Parathyroid adenoma (tissue), 2 donors: ENCODE data around the gene CXCL9.

Experiments used
- H2AFZ ChIP-seq: fragments of 300-600 bp; sonication (generic); one replicate; pipeline ENCODE4 v1.7.0; 2017; ENCODE audit warnings: antibody characterized with exemption, mild to moderate bottlenecking
- H3K27ac ChIP-seq: fragments of 300-600 bp; sonication (generic); one replicate; pipeline ENCODE4 v1.7.0; 2017
- H3K27me3 ChIP-seq: fragments of 300-600 bp; sonication (generic); one replicate; pipeline ENCODE4 v1.7.0; 2017; ENCODE audit warnings: low read length; ENCODE audit not compliant: control insufficient read depth, insufficient read depth
- H3K36me3 ChIP-seq: fragments of 300-600 bp; sonication (generic); one replicate; pipeline ENCODE4 v1.7.0; 2017; ENCODE audit warnings: low read length; ENCODE audit not compliant: control insufficient read depth, insufficient read depth
- H3K4me1 ChIP-seq: fragments of 300-600 bp; sonication (generic); one replicate; pipeline ENCODE4 v1.7.0; 2017; ENCODE audit warnings: control low read depth
- H3K4me2 ChIP-seq: fragments of 300-600 bp; sonication (generic); one replicate; pipeline ENCODE4 v1.7.0; 2017; ENCODE audit warnings: low read length
- H3K4me3 ChIP-seq: fragments of 300-600 bp; sonication (generic); one replicate; pipeline ENCODE4 v1.7.0; 2017; ENCODE audit warnings: low read depth, low read length
- H3K79me2 ChIP-seq: fragments of 300-600 bp; sonication (generic); one replicate; pipeline ENCODE4 v1.7.0; 2017; ENCODE audit warnings: control low read depth
- H3K9ac ChIP-seq: fragments of 300-600 bp; sonication (generic); one replicate; pipeline ENCODE4 v1.7.0; 2017; ENCODE audit warnings: mild to moderate bottlenecking
- H3K9me3 ChIP-seq: fragments of 300-600 bp; sonication (generic); one replicate; pipeline ENCODE4 v1.7.0; 2017; ENCODE audit warnings: low read length; ENCODE audit not compliant: control insufficient read depth
- CTCF ChIP-seq: fragments of 300-600 bp; sonication (generic); IDR thresholded peaks from one replicate; pipeline ENCODE4 v1.7.0; 2017; ENCODE audit warnings: antibody characterized with exemption, mild to moderate bottlenecking
- donor health status: primary hyperparathyroidism.

Gene CXCL9

GRCh38 chr4:75997946-75998345 is 9.4 kb downstream of the CXCL9 start:
- no peak overlapping the region for H3K4me3 ChIP-seq
- H3K27me3 ChIP-seq, result no peaks in the 10 kb centered on the region
- no peak overlapping the region for H2AFZ ChIP-seq
- no peaks in the 10 kb centered on the region for H3K79me2 ChIP-seq
- H3K36me3 ChIP-seq, result no peaks in the 10 kb centered on the region
- no peak overlapping the region for H3K4me2 ChIP-seq
- H3K27ac ChIP-seq, result no peak overlapping the region
- H3K4me1 ChIP-seq, result no peaks in the 10 kb centered on the region
- H3K9ac ChIP-seq, result no peak overlapping the region
- no peak for TF ChIP-seq CTCF
- H3K9me3 ChIP-seq, result no peaks in the 10 kb centered on the region

- H3K27ac ChIP-seq, result no peak overlapping the region
- H3K9me3 ChIP-seq, result no peaks in the 10 kb centered on the region
- H3K9ac ChIP-seq, result no peak overlapping the region
- H3K4me1 ChIP-seq, result no peaks in the 10 kb centered on the region
- no peak overlapping the region for H2AFZ ChIP-seq
- no peaks in the 10 kb centered on the region for H3K27me3 ChIP-seq
- no peak overlapping the region for H3K4me3 ChIP-seq
- no peaks in the 10 kb centered on the region for H3K36me3 ChIP-seq
- H3K4me2 ChIP-seq, result no peak overlapping the region
- no peaks in the 10 kb centered on the region for H3K79me2 ChIP-seq
- TF ChIP-seq CTCF, result no peak
These were observed 10.2 kb downstream of the CXCL9 start for GRCh38 chr4:75997081-75997480.

DNA sequence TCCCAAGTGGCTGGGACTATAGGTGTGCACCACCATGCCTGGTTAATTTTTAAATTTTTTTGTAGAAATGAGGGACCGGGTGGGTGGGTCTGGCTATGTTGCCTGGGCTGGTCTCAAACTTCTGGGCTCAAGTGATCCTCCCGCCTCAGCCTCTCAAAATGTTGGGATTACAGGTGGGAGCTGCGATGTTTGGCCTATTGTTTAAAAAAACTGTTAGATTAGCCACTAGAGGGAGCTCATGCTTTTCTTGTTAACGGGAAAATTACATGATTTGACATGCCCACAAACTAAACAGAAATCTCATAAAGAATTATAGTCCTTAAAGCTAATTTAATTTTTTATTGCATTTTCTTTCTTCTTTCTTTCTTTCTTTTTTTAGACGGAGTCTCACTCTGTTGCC is 11.6 kb downstream of the CXCL9 start:
- no peak overlapping the region for H3K4me3 ChIP-seq
- H3K27me3 ChIP-seq, result no peaks in the 10 kb centered on the region
- no peak overlapping the region for H3K4me2 ChIP-seq
- no peaks in the 10 kb centered on the region for H3K9me3 ChIP-seq
- H3K79me2 ChIP-seq, result peaks cover 3% of the 10 kb centered on the region
- peak; percentile 54 for TF ChIP-seq CTCF
- H3K9ac ChIP-seq, result no peak overlapping the region
- H3K27ac ChIP-seq, result no peak overlapping the region
- no peaks in the 10 kb centered on the region for H3K36me3 ChIP-seq
- H3K4me1 ChIP-seq, result no peaks in the 10 kb centered on the region
- H2AFZ ChIP-seq, result no peak overlapping the region

- H3K27me3 ChIP-seq, result no peaks in the 10 kb centered on the region
- no peaks in the 10 kb centered on the region for H3K4me1 ChIP-seq
- no peak overlapping the region for H3K4me2 ChIP-seq
- H2AFZ ChIP-seq, result no peak overlapping the region
- no peaks in the 10 kb centered on the region for H3K36me3 ChIP-seq
- no peak overlapping the region for H3K9ac ChIP-seq
- H3K27ac ChIP-seq, result no peak overlapping the region
- H3K9me3 ChIP-seq, result no peaks in the 10 kb centered on the region
- no peak for TF ChIP-seq CTCF
- peaks cover 20% of the 10 kb centered on the region for H3K79me2 ChIP-seq
- no peak overlapping the region for H3K4me3 ChIP-seq
These were observed 14.8 kb downstream of the CXCL9 start for GRCh38 chr4:75992462-75992861.

GRCh38 chr4:75989846-75990528 is 17.3 kb downstream of the CXCL9 start:
- H3K79me2 ChIP-seq, result peaks cover 20% of the 10 kb centered on the region
- peak overlapping the region; percentile 24 for H3K27ac ChIP-seq
- peak overlapping the region; percentile 94 for H2AFZ ChIP-seq
- H3K4me3 ChIP-seq, result peak overlapping the region; percentile 88
- no peaks in the 10 kb centered on the region for H3K4me1 ChIP-seq
- no peaks in the 10 kb centered on the region for H3K9me3 ChIP-seq
- no peak overlapping the region for H3K9ac ChIP-seq
- no peak for TF ChIP-seq CTCF
- H3K4me2 ChIP-seq, result peak overlapping the region; percentile 77
- no peaks in the 10 kb centered on the region for H3K36me3 ChIP-seq
- no peaks in the 10 kb centered on the region for H3K27me3 ChIP-seq
